GM19035 (cell line): ENCODE data around the gene OR1F1.
"Not testable (repeated sequence)": the region's sequence is repeated elsewhere in the genome, so short reads cannot be mapped to it uniquely, and the experiment has no call there.

Experiments used
- ATAC-seq: cut with Tn5 transposase; IDR thresholded peaks from one replicate; pipeline ENCODE4 v1.9.1; 2021; ENCODE audit not compliant: unreplicated experiment

The OR1F1 gene

DNA sequence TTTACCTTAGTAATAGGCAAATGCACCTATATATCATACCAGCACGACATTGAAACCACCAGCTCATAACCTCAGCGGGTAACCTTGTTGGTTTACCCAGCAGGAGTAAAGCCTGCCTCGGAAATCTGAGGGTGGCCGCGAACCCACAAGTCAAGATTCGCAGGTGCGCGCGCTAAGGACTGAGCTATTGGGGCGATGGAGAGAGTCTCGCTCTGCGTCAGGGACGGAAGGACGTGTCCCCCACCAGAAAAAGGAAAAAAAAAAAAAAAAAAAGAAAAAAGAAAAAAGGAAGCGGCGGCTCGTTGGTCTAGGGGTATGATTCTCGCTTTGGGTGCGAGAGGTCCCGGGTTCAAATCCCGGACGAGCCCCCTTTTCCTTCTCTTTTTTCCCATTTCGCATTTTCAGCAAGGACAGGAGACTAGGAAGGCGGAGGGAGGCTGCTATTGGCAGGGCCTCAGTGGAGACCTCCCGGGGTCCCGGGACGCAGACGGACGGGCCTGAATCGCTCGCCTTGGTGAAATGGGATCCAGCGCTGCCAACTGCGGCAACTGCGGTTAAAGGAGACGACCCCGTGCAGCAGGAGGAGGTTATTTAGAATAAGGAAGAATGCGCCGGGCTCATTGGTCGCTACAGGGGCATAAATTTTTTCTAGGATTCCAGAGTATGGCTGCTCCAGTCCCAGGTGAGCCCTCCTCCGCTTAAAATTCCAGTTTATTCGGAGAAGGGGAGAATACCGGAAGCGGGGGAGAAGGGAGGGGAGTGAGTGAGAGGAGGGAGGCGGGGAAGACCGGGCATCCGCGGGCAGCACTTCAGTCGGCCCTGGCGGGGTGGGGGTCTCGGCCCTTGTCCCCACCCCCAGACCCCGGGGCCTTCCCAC, at the start of gene OR1F1:
Gene OR1F1, plus strand, starts transcription at position 407 of the 877 bp plus-strand sequence.
- ATAC-seq, result no peak

DNA sequence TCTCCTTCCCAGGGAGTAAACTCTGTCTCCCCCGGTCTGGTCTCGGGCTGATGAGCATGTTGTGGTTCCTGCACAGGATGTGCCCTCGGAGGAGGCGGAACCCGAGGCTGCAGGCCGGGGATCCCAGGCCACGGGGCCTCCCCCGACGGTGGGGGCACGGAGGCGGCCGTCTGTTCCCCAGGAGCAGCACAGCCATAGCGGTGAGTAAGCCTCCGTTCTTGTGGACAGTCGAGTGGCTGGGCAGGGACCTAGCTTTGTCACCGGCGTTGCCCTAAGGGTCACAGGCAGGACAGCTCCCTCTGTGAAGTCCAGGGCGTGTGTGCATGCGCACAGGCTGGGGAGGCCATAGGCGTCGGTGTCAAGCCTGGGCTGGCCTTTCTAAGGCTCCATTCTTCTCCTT, 49.7 kb upstream of the OR1F1 start:
- ATAC-seq, result no peak

DNA sequence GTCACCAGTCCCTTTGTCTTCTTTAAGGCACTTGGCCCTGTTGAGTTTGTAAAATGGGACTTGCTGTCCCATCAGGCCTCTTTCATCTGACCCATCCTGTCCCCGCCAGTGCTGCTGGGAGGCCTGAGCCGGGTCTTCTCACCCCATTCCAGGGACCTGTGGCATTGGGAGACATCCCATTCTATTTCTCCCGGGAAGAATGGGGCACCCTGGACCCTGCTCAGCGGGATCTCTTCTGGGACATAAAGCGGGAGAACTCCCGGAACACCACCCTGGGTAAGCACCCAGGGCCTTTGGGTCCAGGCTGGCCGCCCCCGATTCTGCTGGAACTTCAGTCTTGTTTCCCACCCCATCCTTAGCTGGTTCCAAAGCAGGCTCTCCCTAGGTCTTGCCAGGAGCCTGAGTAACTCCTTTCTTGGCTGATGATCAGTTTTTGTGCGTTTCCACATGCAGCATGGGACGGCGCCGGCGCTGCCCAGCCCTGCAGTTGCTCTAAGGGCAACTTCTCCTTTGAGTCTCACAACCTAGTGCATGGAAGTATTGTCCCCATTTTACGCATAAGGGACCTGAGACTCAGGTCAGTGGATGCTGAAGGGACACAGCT, 49.1 kb upstream of the OR1F1 start:
- ATAC-seq, result no peak

- ATAC-seq, result not testable (repeated sequence)
These were observed 48.4 kb upstream of the OR1F1 start for GRCh38 chr16:3139561-3139960.

DNA sequence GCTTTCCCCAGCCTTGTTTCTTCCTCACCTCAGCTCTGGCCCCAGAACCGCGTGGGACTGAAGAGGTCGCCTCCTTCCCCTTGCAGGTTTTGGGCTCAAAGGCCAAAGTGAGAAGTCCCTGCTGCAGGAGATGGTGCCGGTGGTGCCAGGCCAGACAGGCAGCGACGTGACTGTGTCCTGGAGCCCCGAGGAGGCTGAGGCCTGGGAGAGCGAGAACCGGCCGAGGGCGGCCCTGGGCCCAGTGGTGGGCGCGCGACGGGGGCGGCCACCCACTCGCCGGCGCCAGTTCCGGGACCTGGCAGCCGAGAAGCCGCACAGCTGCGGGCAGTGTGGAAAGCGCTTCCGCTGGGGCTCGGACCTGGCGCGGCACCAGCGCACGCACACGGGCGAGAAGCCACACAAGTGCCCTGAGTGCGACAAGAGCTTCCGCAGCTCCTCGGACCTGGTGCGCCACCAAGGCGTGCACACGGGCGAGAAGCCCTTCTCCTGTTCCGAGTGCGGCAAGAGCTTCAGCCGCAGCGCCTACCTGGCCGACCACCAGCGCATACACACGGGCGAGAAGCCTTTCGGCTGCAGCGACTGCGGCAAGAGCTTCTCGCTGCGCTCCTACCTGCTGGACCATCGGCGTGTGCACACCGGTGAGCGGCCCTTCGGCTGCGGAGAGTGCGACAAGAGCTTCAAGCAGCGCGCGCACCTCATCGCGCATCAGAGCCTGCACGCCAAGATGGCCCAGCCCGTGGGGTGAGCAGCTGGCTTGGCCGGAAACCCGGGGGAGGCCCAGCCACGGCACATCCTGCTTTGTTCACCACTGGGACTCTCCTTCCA, 47.2 kb upstream of the OR1F1 start:
- no peak for ATAC-seq

- ATAC-seq, result no peak
These were observed 46.2 kb upstream of the OR1F1 start for GRCh38 chr16:3141781-3142311.

- no peak for ATAC-seq
These were observed 45.7 kb upstream of the OR1F1 start for GRCh38 chr16:3142327-3142726.

- no peak for ATAC-seq
These were observed 45.2 kb upstream of the OR1F1 start for GRCh38 chr16:3142770-3143169.

- ATAC-seq, result no peak
These were observed 44.8 kb upstream of the OR1F1 start for GRCh38 chr16:3143189-3143588.

- no peak for ATAC-seq
These were observed 44.2 kb upstream of the OR1F1 start for GRCh38 chr16:3143598-3144320.

DNA sequence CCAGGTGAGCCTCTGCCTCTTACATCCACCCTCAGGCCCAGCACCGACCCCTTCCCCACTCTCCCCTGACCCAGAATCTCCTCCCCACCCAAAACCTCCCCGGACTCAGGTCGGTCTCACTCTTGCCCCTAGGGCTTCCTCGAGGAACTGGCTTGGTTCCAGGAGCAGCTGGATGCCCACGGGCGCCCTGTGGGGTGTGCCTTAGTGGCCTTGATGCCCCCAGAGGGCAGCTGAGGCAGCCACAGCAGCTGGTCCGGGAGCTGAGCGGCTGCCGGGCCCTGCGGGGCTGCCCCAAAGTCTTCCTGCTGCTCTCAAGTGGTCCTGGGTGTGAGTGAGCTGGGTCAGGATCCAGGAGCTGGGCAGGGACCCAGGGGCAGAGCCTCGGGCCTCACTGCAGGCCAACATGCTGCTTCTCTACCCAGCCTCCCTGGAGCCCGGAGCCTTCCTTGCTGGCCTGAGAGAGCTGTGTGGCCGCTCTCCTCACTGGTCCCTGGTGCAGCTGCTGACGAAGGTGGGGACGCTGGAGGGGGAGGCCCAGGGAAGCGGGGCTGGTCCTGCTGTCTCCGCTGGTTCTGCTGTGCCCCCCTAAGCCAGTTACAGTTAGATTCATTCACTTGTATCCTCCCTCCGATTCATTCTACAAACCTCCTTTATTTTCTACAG, 43.6 kb upstream of the OR1F1 start:
- ATAC-seq, result no peak

DNA sequence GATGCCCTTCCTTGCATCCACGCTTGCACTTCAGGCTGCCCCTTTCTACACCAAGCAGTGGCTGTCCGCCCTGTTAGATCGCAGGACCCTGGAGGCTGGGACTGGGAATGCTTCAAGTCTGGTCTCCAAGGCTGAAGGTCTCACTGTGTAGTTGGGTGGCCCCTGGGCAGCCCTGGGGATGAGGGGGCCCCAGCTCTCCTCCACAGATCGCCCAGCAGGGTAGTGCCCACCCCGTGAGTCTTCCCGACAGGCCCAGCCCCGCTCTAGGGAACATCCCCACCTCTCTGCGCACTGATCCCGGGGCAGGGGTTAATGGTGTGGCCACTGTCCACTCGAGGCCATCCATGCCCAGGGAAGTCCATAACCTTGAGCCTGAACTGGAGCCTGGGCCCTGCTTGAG, 42.9 kb upstream of the OR1F1 start:
- no peak for ATAC-seq

- ATAC-seq, result no peak
These were observed 42.3 kb upstream of the OR1F1 start for GRCh38 chr16:3145660-3146059.

- ATAC-seq, result no peak
These were observed 40.8 kb upstream of the OR1F1 start for GRCh38 chr16:3147046-3147756.

GRCh38 chr16:3147757-3148104, 40.3 kb upstream of the OR1F1 start:
- ATAC-seq, result no peak

- no peak for ATAC-seq
These were observed 39.5 kb upstream of the OR1F1 start for GRCh38 chr16:3148256-3149192.

GRCh38 chr16:3149193-3149530, 38.8 kb upstream of the OR1F1 start:
- ATAC-seq, result no peak

- ATAC-seq, result peak; percentile 17
These were observed 38.2 kb upstream of the OR1F1 start for GRCh38 chr16:3149630-3150345.
